Panc1 (cell line): ENCODE results near the gene LATS1.

Source experiments
- REST ChIP-seq, 2 experiments: IDR thresholded peaks; 2 replicates each; pipeline ENCODE4 v1.6.1; 2011 to 2012; ENCODE audit warnings: low read depth in 2 of 2, control low read depth in 1 of 2, low read length in 1 of 2, mild to moderate bottlenecking in 1 of 2, moderate library complexity in 1 of 2; ENCODE audit not compliant: insufficient read depth in 1 of 2
- TF ChIP-seq, protein P1 (sequence below): fragments of 450-650 bp; IDR thresholded peaks from 2 replicates; pipeline ENCODE4 v1.5.1; 2017; ENCODE audit warnings: mild to moderate bottlenecking

GRCh38 chr6:149728499-149729234 is 10.8 kb upstream of the LATS1 start:
- TF ChIP-seq, protein P1, sequence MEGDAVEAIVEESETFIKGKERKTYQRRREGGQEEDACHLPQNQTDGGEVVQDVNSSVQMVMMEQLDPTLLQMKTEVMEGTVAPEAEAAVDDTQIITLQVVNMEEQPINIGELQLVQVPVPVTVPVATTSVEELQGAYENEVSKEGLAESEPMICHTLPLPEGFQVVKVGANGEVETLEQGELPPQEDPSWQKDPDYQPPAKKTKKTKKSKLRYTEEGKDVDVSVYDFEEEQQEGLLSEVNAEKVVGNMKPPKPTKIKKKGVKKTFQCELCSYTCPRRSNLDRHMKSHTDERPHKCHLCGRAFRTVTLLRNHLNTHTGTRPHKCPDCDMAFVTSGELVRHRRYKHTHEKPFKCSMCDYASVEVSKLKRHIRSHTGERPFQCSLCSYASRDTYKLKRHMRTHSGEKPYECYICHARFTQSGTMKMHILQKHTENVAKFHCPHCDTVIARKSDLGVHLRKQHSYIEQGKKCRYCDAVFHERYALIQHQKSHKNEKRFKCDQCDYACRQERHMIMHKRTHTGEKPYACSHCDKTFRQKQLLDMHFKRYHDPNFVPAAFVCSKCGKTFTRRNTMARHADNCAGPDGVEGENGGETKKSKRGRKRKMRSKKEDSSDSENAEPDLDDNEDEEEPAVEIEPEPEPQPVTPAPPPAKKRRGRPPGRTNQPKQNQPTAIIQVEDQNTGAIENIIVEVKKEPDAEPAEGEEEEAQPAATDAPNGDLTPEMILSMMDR = no peak
- no peak for TF ChIP-seq REST (IDR thresholded peaks at IDR 0.05; ENCODE audit: insufficient read depth in 1 of 2, low read depth in 2 of 2, low read length in 1 of 2)
